IMR-90 (cell line): Measurements from ENCODE around the gene TMEM92. TPM values are rescaled to one million over a fixed set of nuclear protein-coding genes. Genes with fewer than 3 reads are reported as not detected.
A peak's percentile ranks its signal among the peaks of the same experiment; 100 is the strongest.

ENCODE experiments used
- ATAC-seq: fragments of 200-7000 bp; cut with Tn5 transposase; 2 replicates; pipeline ENCODE4 v1.9.1; 2020; ENCODE audit warnings: low read depth, mild to moderate bottlenecking, moderate library complexity
- BruUV-seq: library from RNA; stranded (reverse); fragments of 400-500 nt; replicated peaks from 2 replicates; lab custom pipeline; 2021; lab: Mats Ljungman, UMichigan
- CTCF ChIA-PET: fragments of 300-600 bp; formaldehyde crosslinking; extraction: SDS; loops from one replicate; lab custom pipeline; 2021; ENCODE audit warnings: antibody characterized with exemption; lab: Yijun Ruan, JAX
- POLR2A ChIA-PET: fragments of 300-600 bp; sonication (Branson Sonifier 250); formaldehyde crosslinking; loops from one replicate; lab custom pipeline; 2022; ENCODE audit warnings: antibody characterized with exemption; ENCODE audit not compliant: unreplicated experiment; lab: Charles Lee
- DNase-seq: peaks from one replicate; pipeline ENCODE4 v3.0.0; 2013
- H2AFZ ChIP-seq: replicated peaks from 2 replicates; pipeline ENCODE3; 2013; ENCODE audit warnings: low read length, mild to moderate bottlenecking; ENCODE audit not compliant: poor library complexity
- H2AK5ac ChIP-seq: 2 replicates; pipeline ENCODE4 v1.6.1; 2013; ENCODE audit warnings: low read depth, low read length, inconsistent platforms
- H2AK9ac ChIP-seq: replicated peaks from 2 replicates; pipeline ENCODE3; 2013; ENCODE audit warnings: mild to moderate bottlenecking, low read depth, low read length, moderate library complexity; ENCODE audit not compliant: poor library complexity
- H2BK120ac ChIP-seq: 2 replicates; pipeline ENCODE4 v1.6.1; 2013; ENCODE audit warnings: low read depth, low read length, inconsistent platforms
- H2BK15ac ChIP-seq: 3 replicates; pipeline ENCODE4 v1.6.1; 2013; ENCODE audit warnings: low read depth, low read length, inconsistent platforms
- H2BK20ac ChIP-seq: 2 replicates; pipeline ENCODE4 v1.6.1; 2013; ENCODE audit warnings: low read depth, mild to moderate bottlenecking, inconsistent platforms, low read length, moderate library complexity
- H2BK5ac ChIP-seq: 2 replicates; pipeline ENCODE4 v1.6.1; 2013; ENCODE audit warnings: mild to moderate bottlenecking, low read depth, low read length, inconsistent platforms; ENCODE audit not compliant: poor library complexity, severe bottlenecking
- H3K14ac ChIP-seq: replicated peaks from 2 replicates; pipeline ENCODE4 v1.6.1; 2013; ENCODE audit warnings: low read depth, low read length, inconsistent platforms
- H3K18ac ChIP-seq: 2 replicates; pipeline ENCODE4 v1.6.1; 2013; ENCODE audit warnings: low read depth, low read length, control low read depth
- H3K23ac ChIP-seq: 2 replicates; pipeline ENCODE4 v1.6.1; 2013; ENCODE audit warnings: low read depth, low read length, inconsistent platforms
- H3K27ac ChIP-seq: 2 replicates; pipeline ENCODE4 v1.5.1; 2013; ENCODE audit warnings: mild to moderate bottlenecking, control low read depth, low read length; ENCODE audit not compliant: insufficient read depth
- H3K27me3 ChIP-seq: 2 replicates; pipeline ENCODE4 v1.6.1; 2013; ENCODE audit warnings: low read length; ENCODE audit not compliant: control insufficient read depth, insufficient read depth
- H3K36me3 ChIP-seq: 2 replicates; pipeline ENCODE4 v1.6.1; 2013; ENCODE audit warnings: low read length, mixed read lengths; ENCODE audit not compliant: control insufficient read depth, insufficient read depth
- H3K4ac ChIP-seq: 2 replicates; pipeline ENCODE4 v1.6.1; 2013; ENCODE audit warnings: low read depth, low read length, inconsistent platforms
- H3K4me1 ChIP-seq: 2 replicates; pipeline ENCODE4 v1.6.1; 2013; ENCODE audit warnings: low read length, mixed read lengths; ENCODE audit not compliant: control insufficient read depth, insufficient read depth
- H3K4me2 ChIP-seq: 2 replicates; pipeline ENCODE4 v1.6.1; 2013; ENCODE audit warnings: low read depth, mild to moderate bottlenecking, control low read depth, low read length, moderate library complexity
- H3K4me3 ChIP-seq: 2 replicates; pipeline ENCODE4 v1.5.1; 2013; ENCODE audit warnings: low read depth, mild to moderate bottlenecking, control low read depth, low read length, moderate library complexity; ENCODE audit not compliant: insufficient read depth
- H3K56ac ChIP-seq: 2 replicates; pipeline ENCODE4 v1.6.1; 2013; ENCODE audit warnings: low read length, inconsistent platforms; ENCODE audit not compliant: insufficient read depth; ENCODE audit errors: extremely low read depth
- H3K79me1 ChIP-seq, 2 experiments: 2 replicates each; pipeline ENCODE4 v1.6.1; 2013; ENCODE audit warnings: low read length in 2 of 2, inconsistent platforms in 1 of 2, low read depth in 1 of 2
- H3K9ac ChIP-seq: 2 replicates; pipeline ENCODE4 v1.6.1; 2013; ENCODE audit warnings: low read depth, low read length, control low read depth
- H3K9me1 ChIP-seq: 2 replicates; pipeline ENCODE4 v1.6.1; 2013; ENCODE audit warnings: low read length, inconsistent platforms; ENCODE audit not compliant: insufficient read depth
- H3K9me3 ChIP-seq: 2 replicates; pipeline ENCODE4 v1.6.1; 2013; ENCODE audit warnings: low read length; ENCODE audit not compliant: control insufficient read depth, insufficient read depth
- H4K20me1 ChIP-seq: 2 replicates; pipeline ENCODE4 v1.6.1; 2013; ENCODE audit warnings: low read length, inconsistent platforms; ENCODE audit not compliant: insufficient read depth
- H4K5ac ChIP-seq: 2 replicates; pipeline ENCODE4 v1.6.1; 2013; ENCODE audit warnings: mild to moderate bottlenecking, low read depth, low read length, control low read depth
- H4K8ac ChIP-seq, 2 experiments: 2 replicates each; pipeline ENCODE4 v1.6.1; 2013; ENCODE audit warnings: low read depth in 2 of 2, low read length in 2 of 2, control low read depth in 1 of 2, inconsistent platforms in 1 of 2
- H4K91ac ChIP-seq: 2 replicates; pipeline ENCODE4 v1.6.1; 2013; ENCODE audit warnings: low read depth, low read length, inconsistent platforms; ENCODE audit not compliant: insufficient read depth
- BHLHE40 ChIP-seq: fragments of 150-350 bp; IDR thresholded peaks from 2 replicates; pipeline ENCODE4 v1.6.1; 2016; ENCODE audit warnings: mild to moderate bottlenecking, low read depth, low read length
- CEBPB ChIP-seq: IDR thresholded peaks from 2 replicates; pipeline ENCODE4 v1.6.1; 2012; ENCODE audit warnings: low read depth, low read length, improper control_type of control experiment
- CTCF ChIP-seq: conservative IDR thresholded peaks from 2 replicates; pipeline ENCODE4 v1.5.1; 2012; ENCODE audit warnings: mild to moderate bottlenecking, low read depth, low read length, improper control_type of control experiment
- ELK1 ChIP-seq: fragments of 150-350 bp; IDR thresholded peaks from 2 replicates; pipeline ENCODE4 v1.6.1; 2016; ENCODE audit warnings: low read depth, mild to moderate bottlenecking, low read length, moderate library complexity, borderline replicate concordance
- MAFK ChIP-seq: IDR thresholded peaks from 2 replicates; pipeline ENCODE4 v1.6.1; 2012; ENCODE audit warnings: low read depth, low read length, improper control_type of control experiment
- MAZ ChIP-seq: IDR thresholded peaks from 2 replicates; pipeline ENCODE4 v1.6.1; 2012; ENCODE audit warnings: low read depth, mild to moderate bottlenecking, low read length, improper control_type of control experiment, moderate library complexity, borderline replicate concordance
- MXI1 ChIP-seq: IDR thresholded peaks from 2 replicates; pipeline ENCODE4 v1.6.1; 2012; ENCODE audit warnings: low read depth, mild to moderate bottlenecking, low read length, moderate library complexity, borderline replicate concordance
- NFE2L2 ChIP-seq: fragments of 150-350 bp; IDR thresholded peaks from 2 replicates; pipeline ENCODE4 v1.6.1; 2016; ENCODE audit warnings: low read depth, mild to moderate bottlenecking, low read length
- POLR2A ChIP-seq: IDR thresholded peaks from 2 replicates; pipeline ENCODE4 v1.6.1; 2012; ENCODE audit warnings: mild to moderate bottlenecking, low read depth, low read length
- RAD21 ChIP-seq: IDR thresholded peaks from 2 replicates; pipeline ENCODE4 v1.6.1; 2012; ENCODE audit warnings: low read length, improper control_type of control experiment
- RCOR1 ChIP-seq: IDR thresholded peaks from 2 replicates; pipeline ENCODE4 v1.6.1; 2012; ENCODE audit warnings: mild to moderate bottlenecking, low read length, improper control_type of control experiment; ENCODE audit not compliant: insufficient replicate concordance
- RFX5 ChIP-seq: IDR thresholded peaks from 2 replicates; pipeline ENCODE4 v1.8.0; 2012; ENCODE audit warnings: low read depth, mild to moderate bottlenecking, low read length, moderate library complexity
- SMC3 ChIP-seq: fragments of 150-350 bp; IDR thresholded peaks from 2 replicates; pipeline ENCODE4 v1.6.1; 2016; ENCODE audit warnings: low read depth, mild to moderate bottlenecking, antibody characterized with exemption, low read length, moderate library complexity
- USF2 ChIP-seq: fragments of 150-350 bp; IDR thresholded peaks from 2 replicates; pipeline ENCODE4 v1.6.1; 2017; ENCODE audit warnings: mild to moderate bottlenecking, antibody characterized with exemption, low read length, low read depth
- WGBS, 2 experiments: methylation state at CpG; one replicate each; pipeline versions ENCODE4 v1.1.5 to v1.1.7; 2013; ENCODE audit warnings: missing lambda C conversion rate in 2 of 2; ENCODE audit not compliant: insufficient read length in 1 of 2; ENCODE audit errors: extremely low coverage in 2 of 2; 5-methylcytosine and 5-hydroxymethylcytosine counted together
- dilution Hi-C: fragments of 300-500 bp; cut with HindIII; formaldehyde crosslinking; loops from one replicate; pipeline ENCODE4 v1.14.3; 2018; ENCODE audit warnings: low sequenced_read_pairs; ENCODE audit not compliant: unreplicated experiment
- in situ Hi-C: fragments of 300-500 bp; cut with MboI; formaldehyde crosslinking; loops from 3 replicates; pipeline ENCODE4 v1.14.3; 2019; ENCODE audit warnings: low sequenced_read_pairs, inconsistent platforms, mixed read lengths
- intact Hi-C: fragments of 100-400 bp; cut with micrococcal nuclease; formaldehyde crosslinking; loops from 2 replicates; pipeline ENCODE4 v1.10.0; 2022
- polyA plus RNA-seq, 3 experiments: library from polyadenylated mRNA; depleted of rRNA; stranded (reverse); fragments of >200 nt; gene quantifications; 2 replicates each; pipeline ENCODE4 v1.2.3, GENCODE V29; 2012; ENCODE audit warnings: low replicate concordance in 1 of 3
- total RNA-seq: library from RNA; depleted of rRNA; stranded (reverse); fragments of >200 nt; gene quantifications from 2 replicates; pipeline ENCODE4 v1.2.3, GENCODE V29; 2012

TMEM92 gene
- total and polyA plus RNA-seq, 2 of the 4 experiments (the other 2 are of a cell fraction): 0.18 to 1.7 TPM

GRCh38 chr17:50328363-50329325 lies 54.4 kb downstream of the TMEM92 start:
- Histone ChIP-seq H3K79me1 (no peaks in the 10 kb centered on the region), H3K27ac (no peak overlapping the region), H3K4ac (no peak overlapping the region), H4K8ac (no peak overlapping the region), H3K27me3 (no peaks in the 10 kb centered on the region), H3K4me3 (no peak overlapping the region), H3K4me2 (no peak overlapping the region), H3K23ac (no peak overlapping the region), H3K4me1 (no peaks in the 10 kb centered on the region; the same call in 1 of the 2 replicates), H3K14ac (no peak overlapping the region), H3K9me3 (no peaks in the 10 kb centered on the region), H3K18ac (no peak overlapping the region), H3K36me3 (no peaks in the 10 kb centered on the region), H4K20me1 (no peaks in the 10 kb centered on the region), H2BK20ac (no peak overlapping the region), H4K5ac (no peak overlapping the region), H2BK15ac (no peak overlapping the region), H3K9ac (no peak overlapping the region), H2BK120ac (no peak overlapping the region), H2AK5ac (no peak overlapping the region), H3K56ac (no peak overlapping the region), H3K9me1 (peaks cover 4% of the 10 kb centered on the region), H2BK5ac (no peak overlapping the region), H4K91ac (no peak overlapping the region), H2AFZ (peak overlapping the region; percentile 68), H2AK9ac (peak overlapping the region; percentile 55)
- DNase-seq (no peak), ATAC-seq (no peak)
- ChIA-PET POLR2A (no interaction called here), CTCF (no interaction called here)
- BruUV-seq: no TSS peak
- in situ Hi-C loops: no loop called here
- dilution Hi-C loops: no loop called here
- 20% methylated on average over 2 of the region's 21 CpGs; no CpG with 5 or more reads in 1 of the 2 experiments for WGBS, 2 experiments
- intact Hi-C loops: no loop called here
- TF ChIP-seq CEBPB: no peak
- TF ChIP-seq POLR2A: no peak
- no peak for TF ChIP-seq RAD21
- no peak for TF ChIP-seq BHLHE40
- TF ChIP-seq MXI1: no peak
- TF ChIP-seq USF2: no peak
- no peak for TF ChIP-seq SMC3
- TF ChIP-seq CTCF: no peak
- TF ChIP-seq MAFK: no peak
- TF ChIP-seq ELK1: no peak
- no peak for TF ChIP-seq RCOR1
- no peak for TF ChIP-seq MAZ
- TF ChIP-seq NFE2L2: no peak
- no peak for TF ChIP-seq RFX5
